BLaER1 (cell line): Measurements from ENCODE around the gene TRIM7.
"Not testable (repeated sequence)": the region's sequence is repeated elsewhere in the genome, so short reads cannot be mapped to it uniquely, and the experiment has no call there.

Experiments
- H3K27ac ChIP-seq: shearing (Covaris generic); formaldehyde crosslinking; 2 replicates; pipeline ENCODE4 v1.8.1; 2022
- H3K27me3 ChIP-seq: shearing (Covaris generic); formaldehyde crosslinking; 2 replicates; pipeline ENCODE4 v1.8.1; 2022
- H3K36me3 ChIP-seq: shearing (Covaris generic); formaldehyde crosslinking; 2 replicates; pipeline ENCODE4 v1.8.1; 2022
- H3K4me1 ChIP-seq: shearing (Covaris generic); formaldehyde crosslinking; 2 replicates; pipeline ENCODE4 v1.8.1; 2022
- H3K4me2 ChIP-seq: shearing (Covaris generic); formaldehyde crosslinking; 2 replicates; pipeline ENCODE4 v1.8.1; 2022
- H3K4me3 ChIP-seq: shearing (Covaris generic); formaldehyde crosslinking; 2 replicates; pipeline ENCODE4 v1.8.1; 2022
- H3K9ac ChIP-seq: shearing (Covaris generic); formaldehyde crosslinking; 2 replicates; pipeline ENCODE4 v1.8.1; 2022
- H3K9me3 ChIP-seq: shearing (Covaris generic); formaldehyde crosslinking; 2 replicates; pipeline ENCODE4 v1.8.1; 2022
- H4K20me1 ChIP-seq: shearing (Covaris generic); formaldehyde crosslinking; 2 replicates; pipeline ENCODE4 v1.8.1; 2022
- Cebpa-rat ChIP-seq: shearing (Covaris generic); IDR thresholded peaks from 2 replicates; pipeline ENCODE4 v1.8.1; 2022

TRIM7 gene

DNA sequence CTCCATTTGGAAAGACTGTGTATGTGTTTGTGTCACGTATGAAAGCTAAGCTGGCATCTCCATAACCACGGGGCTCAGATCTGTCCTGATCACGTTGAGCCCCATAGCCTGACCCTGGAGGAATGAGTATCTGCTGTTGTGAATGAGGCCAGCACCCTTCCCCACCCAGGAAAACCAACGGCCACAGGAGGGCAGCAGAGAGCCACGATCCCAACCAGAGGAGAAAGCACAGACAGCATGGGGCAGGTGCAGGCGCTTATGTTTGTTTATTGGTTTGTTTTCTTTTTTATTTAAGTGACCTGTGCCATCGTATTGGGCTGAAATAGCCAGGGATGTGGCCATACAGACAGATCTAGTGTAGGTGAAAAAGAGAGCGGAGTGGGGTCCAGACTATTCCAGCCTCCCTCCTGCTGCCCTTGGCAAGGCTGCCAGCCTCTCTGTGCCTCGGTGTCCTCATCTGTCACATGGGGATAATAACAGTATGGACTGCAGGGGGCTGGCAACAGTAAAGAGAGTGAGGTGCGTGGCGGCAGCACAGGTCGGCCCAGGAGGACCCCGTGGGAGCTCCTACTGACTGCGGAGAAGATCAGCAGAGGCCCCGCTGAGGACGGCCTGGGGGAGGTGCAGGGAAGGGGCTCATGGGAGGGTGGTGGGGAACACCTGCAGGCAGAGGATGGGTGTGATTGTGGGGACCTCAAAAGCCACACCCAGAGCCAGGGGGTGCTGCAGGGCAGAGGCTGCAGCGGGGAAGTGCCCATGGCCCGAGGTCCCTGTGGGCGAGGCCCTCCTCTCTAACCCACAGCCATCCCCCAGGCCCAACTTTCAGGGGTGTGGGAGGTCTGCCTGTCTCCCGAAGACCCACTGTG, 45.5 kb downstream of the TRIM7 start:
- H3K4me2 ChIP-seq, result peak overlapping the region; percentile 73
- H3K27ac ChIP-seq, result peak overlapping the region; percentile 76
- peaks cover 53% of the 10 kb centered on the region for H3K4me1 ChIP-seq
- H3K36me3 ChIP-seq, result no peaks in the 10 kb centered on the region
- no peaks in the 10 kb centered on the region for H4K20me1 ChIP-seq
- H3K4me3 ChIP-seq, result peak overlapping the region; percentile 58
- no peaks in the 10 kb centered on the region for H3K27me3 ChIP-seq
- 0 out of 2 replicates have a peak, but pooled peaks cover 2% of the 10 kb centered on the region for H3K9me3 ChIP-seq
- peak overlapping the region; percentile 65; the same call in 1 of the 2 replicates for H3K9ac ChIP-seq
- no peak for TF ChIP-seq Cebpa-rat

DNA sequence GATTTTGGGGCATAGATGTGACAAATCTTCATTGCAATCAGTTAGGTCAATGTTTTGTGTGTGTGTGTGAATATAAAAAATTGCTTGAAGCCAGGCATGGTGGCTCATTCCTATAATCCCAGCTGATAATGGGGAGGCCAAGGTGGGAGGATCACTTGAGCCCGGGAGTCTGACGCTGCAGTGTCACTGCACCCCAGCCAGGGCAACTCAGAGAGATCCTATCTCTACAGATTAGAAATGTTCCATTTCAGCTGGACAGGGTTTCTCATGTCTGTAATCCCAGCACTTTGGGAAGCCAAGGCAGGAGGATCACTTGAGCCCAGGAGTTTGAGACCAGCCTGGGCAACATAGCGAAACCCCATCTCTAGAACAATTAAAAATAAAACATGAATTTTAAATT, 46.1 kb downstream of the TRIM7 start:
- Histone ChIP-seq H3K4me1 (peaks cover 53% of the 10 kb centered on the region), H3K36me3 (no peaks in the 10 kb centered on the region), H3K27ac (no peak overlapping the region), H3K9me3 (0 out of 2 replicates have a peak, but pooled peaks cover 9% of the 10 kb centered on the region), H3K27me3 (no peaks in the 10 kb centered on the region), H3K9ac (no peak overlapping the region), H3K4me3 (no peak overlapping the region), H4K20me1 (no peaks in the 10 kb centered on the region), H3K4me2 (no peak overlapping the region; the same call in 1 of the 2 replicates)
- no peak for TF ChIP-seq Cebpa-rat

DNA sequence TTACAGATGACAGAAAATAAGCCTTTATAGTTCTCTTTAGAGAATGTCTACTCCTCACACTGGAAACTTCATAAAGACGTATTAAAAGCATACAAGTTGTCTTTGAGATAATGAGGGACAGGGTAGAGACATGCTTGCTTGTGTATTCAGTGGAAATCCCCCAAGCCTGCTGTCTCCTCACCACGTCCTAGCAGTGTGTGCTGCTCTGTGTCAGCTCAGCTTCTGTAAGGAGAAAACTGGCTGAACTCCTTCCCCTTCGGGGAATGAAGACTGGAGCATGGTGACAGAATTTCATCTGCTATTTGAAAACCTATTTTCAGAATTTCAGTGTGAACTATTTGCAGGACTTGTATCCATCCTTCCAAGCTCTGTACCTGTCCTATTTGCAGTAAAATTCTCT, 48.2 kb downstream of the TRIM7 start:
- Histone ChIP-seq H3K9ac (no peak overlapping the region), H4K20me1 (no peaks in the 10 kb centered on the region), H3K36me3 (no peaks in the 10 kb centered on the region), H3K4me3 (no peak overlapping the region), H3K4me1 (peaks cover 32% of the 10 kb centered on the region), H3K4me2 (no peak overlapping the region), H3K9me3 (0 out of 2 replicates have a peak, but pooled peaks cover 11% of the 10 kb centered on the region), H3K27me3 (no peaks in the 10 kb centered on the region), H3K27ac (no peak overlapping the region)
- no peak for TF ChIP-seq Cebpa-rat

DNA sequence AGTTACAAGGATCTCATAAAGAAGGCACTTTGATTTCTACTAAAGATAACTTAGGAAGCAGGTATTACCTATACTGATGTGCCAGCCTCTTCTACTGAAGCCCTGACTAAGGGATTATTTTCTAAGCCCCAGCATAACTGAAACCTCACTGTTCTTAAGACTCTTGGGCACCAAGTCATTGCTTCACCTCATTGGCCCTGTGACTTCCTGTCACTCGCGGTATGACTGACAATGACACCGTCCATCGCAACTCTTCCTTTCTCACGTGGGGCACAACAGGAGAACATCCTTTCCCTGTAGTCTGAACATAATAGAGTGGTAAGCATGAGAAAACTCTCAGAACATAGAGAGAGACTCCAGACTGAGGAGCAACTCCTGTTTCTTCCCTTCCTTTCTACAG, 51.2 kb downstream of the TRIM7 start:
- H3K27me3 ChIP-seq, result no peaks in the 10 kb centered on the region

DNA sequence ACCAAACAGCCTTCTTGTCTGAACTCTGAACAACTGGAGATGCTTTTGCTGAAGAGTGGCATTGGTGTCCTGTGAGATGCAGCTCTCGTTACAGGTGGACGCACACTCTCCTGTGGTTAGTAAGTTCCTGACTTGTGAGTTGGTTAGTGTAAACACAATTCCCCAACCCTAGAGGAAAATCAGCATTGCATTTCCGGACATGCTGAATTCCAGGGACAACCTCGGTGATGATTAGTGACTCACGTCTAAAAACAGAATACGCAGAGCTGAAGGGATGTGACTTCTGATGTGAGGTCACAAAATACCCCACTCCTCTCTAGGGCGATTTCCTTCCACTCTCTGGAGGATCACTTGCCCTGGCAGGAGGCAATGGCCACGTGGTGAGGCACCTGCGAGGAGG, 52.6 kb downstream of the TRIM7 start:
- Histone ChIP-seq H3K4me1 (peaks cover 43% of the 10 kb centered on the region), H3K4me3 (no peak overlapping the region), H3K27me3 (no peaks in the 10 kb centered on the region), H3K9me3 (0 out of 2 replicates have a peak, but pooled peaks cover 11% of the 10 kb centered on the region), H4K20me1 (no peaks in the 10 kb centered on the region), H3K4me2 (no peak overlapping the region), H3K27ac (no peak overlapping the region), H3K9ac (no peak overlapping the region), H3K36me3 (no peaks in the 10 kb centered on the region)
- no peak for TF ChIP-seq Cebpa-rat

More for the DNA sequence above, 51.2 kb downstream of the TRIM7 start:
- Histone ChIP-seq H3K4me3 (no peak overlapping the region), H3K9ac (no peak overlapping the region), H3K27ac (no peak overlapping the region), H3K4me2 (no peak overlapping the region), H4K20me1 (no peaks in the 10 kb centered on the region), H3K9me3 (0 out of 2 replicates have a peak, but pooled peaks cover 11% of the 10 kb centered on the region), H3K36me3 (no peaks in the 10 kb centered on the region), H3K4me1 (peaks cover 34% of the 10 kb centered on the region)
- no peak for TF ChIP-seq Cebpa-rat

DNA sequence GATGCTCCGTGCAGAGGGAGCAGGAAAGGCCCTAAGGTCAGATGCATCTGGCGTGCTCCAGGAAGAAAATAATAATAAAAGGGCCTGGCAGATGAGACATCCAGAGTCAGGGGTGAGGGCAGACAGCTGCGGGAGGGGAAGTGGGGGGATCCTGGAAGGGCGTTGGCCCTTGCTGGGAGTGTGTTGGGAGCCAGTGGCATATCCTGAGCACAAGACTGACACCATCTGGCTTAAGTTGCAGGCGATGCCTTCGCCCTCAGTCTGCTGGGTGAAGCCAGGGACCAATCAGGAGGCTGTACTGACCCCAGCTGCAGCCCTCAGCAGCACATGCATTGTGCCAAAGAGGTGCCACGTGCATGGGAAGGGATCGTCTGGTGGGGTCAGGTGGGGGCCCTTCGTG, 53.9 kb downstream of the TRIM7 start:
- H3K9me3 ChIP-seq, result peaks cover 14% of the 10 kb centered on the region; the same call in 1 of the 2 replicates
- H3K36me3 ChIP-seq, result no peaks in the 10 kb centered on the region
- peaks cover 39% of the 10 kb centered on the region for H3K4me1 ChIP-seq
- no peak overlapping the region for H3K4me2 ChIP-seq
- no peaks in the 10 kb centered on the region for H4K20me1 ChIP-seq
- H3K4me3 ChIP-seq, result no peak overlapping the region
- no peak overlapping the region for H3K27ac ChIP-seq
- no peaks in the 10 kb centered on the region for H3K27me3 ChIP-seq
- TF ChIP-seq Cebpa-rat, result no peak
- no peak overlapping the region for H3K9ac ChIP-seq

DNA sequence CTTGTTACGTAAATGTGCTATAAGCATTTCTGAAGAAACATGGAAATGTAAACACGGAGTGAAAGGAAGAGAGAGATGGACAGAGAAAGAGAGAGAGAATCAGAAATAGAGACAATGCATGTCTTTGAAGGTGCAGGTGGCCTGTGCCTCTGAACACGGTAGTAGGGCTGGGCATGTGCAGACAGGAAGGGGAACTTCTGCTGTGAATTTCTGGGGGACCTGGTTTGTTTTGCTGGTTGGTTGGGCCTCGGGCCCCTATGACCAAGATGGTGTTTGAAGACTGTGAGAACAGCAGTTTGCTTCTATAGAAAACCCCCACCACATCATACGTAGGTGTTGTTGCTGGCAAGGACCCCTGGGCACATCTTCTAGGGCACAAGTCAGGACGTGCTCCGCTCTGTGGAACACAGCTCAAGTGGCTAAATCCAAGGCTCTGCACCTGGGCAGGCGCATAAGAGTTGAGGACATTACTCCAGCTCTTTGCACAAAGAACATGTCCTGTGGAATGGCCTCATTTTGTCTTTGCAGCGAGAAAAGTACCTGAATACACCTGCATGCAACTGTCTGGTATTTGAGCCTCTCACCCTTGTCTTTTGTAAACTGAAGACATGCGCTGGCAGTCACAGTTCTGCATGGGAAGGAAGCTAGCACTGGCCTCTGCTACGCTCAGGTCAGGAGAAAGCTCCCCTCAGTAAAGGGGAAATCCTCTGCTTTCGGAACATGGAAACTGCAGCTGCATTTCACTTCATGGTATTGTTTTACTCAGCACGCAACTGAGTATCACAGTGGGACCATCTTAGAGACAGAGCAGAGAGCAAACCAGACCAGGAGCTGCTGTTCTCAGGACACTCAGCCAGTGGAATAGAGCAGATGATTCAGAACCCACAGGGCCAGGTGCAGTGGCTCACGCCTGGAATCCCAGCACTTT, 54.9 kb downstream of the TRIM7 start:
- Histone ChIP-seq H3K4me2 (peak overlapping the region; percentile 31; the same call in 1 of the 2 replicates), H3K36me3 (no peaks in the 10 kb centered on the region), H3K4me1 (peaks cover 39% of the 10 kb centered on the region), H3K9ac (no peak overlapping the region), H3K9me3 (peaks cover 25% of the 10 kb centered on the region), H3K27ac (no peak overlapping the region), H3K4me3 (no peak overlapping the region), H3K27me3 (no peaks in the 10 kb centered on the region), H4K20me1 (no peaks in the 10 kb centered on the region)
- TF ChIP-seq Cebpa-rat, result no peak

DNA sequence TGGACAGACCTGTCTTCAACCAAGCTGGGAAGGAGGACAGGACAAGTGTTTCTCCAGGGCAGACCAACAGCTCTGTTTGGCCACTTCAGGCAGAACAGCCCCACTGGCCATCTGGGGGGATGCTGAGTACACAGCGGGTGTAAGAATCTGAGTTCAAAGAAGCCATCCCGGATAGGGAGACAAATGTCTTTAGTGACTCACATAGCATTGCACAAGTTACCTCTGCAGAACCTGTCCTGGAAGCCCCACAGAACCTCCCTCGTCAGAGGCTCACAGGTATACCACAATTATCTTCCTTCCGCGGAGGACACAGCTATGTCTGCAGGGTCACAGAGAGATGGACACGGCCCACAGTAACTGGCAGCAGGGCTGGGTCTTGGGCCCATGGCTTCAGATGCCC, 55.6 kb downstream of the TRIM7 start:
- H3K4me1 ChIP-seq, result peaks cover 39% of the 10 kb centered on the region
- no peak overlapping the region for H3K4me3 ChIP-seq
- no peak overlapping the region for H3K27ac ChIP-seq
- H3K36me3 ChIP-seq, result no peaks in the 10 kb centered on the region
- H4K20me1 ChIP-seq, result no peaks in the 10 kb centered on the region
- peaks cover 28% of the 10 kb centered on the region for H3K9me3 ChIP-seq
- no peak overlapping the region for H3K9ac ChIP-seq
- H3K27me3 ChIP-seq, result no peaks in the 10 kb centered on the region
- TF ChIP-seq Cebpa-rat, result no peak
- 0 out of 2 replicates have a peak overlapping the region, but pooled peaks have one; percentile 31 for H3K4me2 ChIP-seq

DNA sequence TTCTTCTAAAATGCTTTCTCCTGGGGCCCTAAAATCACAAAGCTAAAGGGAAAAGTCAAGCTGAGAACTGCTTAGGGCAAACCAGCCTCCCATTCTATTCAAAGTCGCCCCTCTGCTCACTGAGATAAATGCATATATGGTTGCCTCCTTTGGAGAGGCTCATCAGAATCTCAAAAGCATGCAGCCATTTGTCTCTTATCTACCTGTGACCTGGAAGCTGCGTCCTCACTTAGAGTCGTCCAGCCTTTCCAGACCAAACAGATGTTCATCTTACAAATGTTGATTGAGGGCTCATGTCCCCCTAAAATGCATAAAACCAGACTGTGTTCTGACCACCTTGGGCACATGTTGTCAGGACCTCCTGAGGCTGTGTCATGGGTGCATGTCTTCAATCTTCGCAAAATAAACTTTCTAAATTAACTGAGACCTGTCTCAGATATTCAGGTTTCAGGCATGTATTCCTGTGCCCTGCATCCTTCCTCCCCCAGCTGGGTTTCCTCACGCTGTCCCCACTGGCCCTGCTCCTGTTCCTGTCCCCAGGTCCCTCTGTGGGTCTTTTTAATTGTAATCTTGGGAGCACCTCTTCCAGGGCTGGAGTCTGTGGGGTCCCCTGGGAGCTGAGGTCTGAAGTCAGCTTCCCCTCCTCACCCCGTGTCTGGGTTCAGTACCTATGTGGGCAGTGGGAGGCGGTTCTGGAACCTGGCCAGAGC, 57.9 kb downstream of the TRIM7 start, which contains the start of gene OR2V2:
Gene OR2V2 (plus strand): TSS at position 660 of the 710 bp plus-strand sequence. CDS start 7,357 bp downstream, outside the sequence.
- H3K4me1 ChIP-seq, result peaks cover 48% of the 10 kb centered on the region
- not testable (repeated sequence) for H4K20me1 ChIP-seq, H3K4me3 ChIP-seq, H3K27ac ChIP-seq, H3K27me3 ChIP-seq, H3K9ac ChIP-seq, H3K36me3 ChIP-seq
- H3K4me2 ChIP-seq, result peak within 1 kb of the TSS; percentile 86
- H3K9me3 ChIP-seq, result peaks cover 40% of the 10 kb centered on the region
